Thoracic aorta (tissue), 2 donors: ENCODE results near the gene ANGPTL1. TPM values are rescaled to one million over a fixed set of nuclear protein-coding genes. Genes with fewer than 3 reads are reported as not detected.
A peak's percentile ranks its signal among the peaks of the same experiment; 100 is the strongest.

Experiments
- ATAC-seq: fragments of 150-250 bp; one replicate; pipeline ENCODE4 v1.8.0; 2017; ENCODE audit warnings: low read depth; ENCODE audit not compliant: insufficient number of reproducible peaks, low FRiP score
- DNase-seq: peaks from one replicate; pipeline ENCODE4 v3.0.0-alpha.2; 2020; ENCODE audit warnings: low spot score
- H3K27ac ChIP-seq, 2 donors: fragments of 200-600 bp; sonication (generic); 1 replicate in 1 of 2; 2 replicates in 1 of 2; pipeline ENCODE4 v1.5.1; 2016; ENCODE audit warnings: mild to moderate bottlenecking in 2 of 2, moderate library complexity in 2 of 2
- H3K27me3 ChIP-seq: fragments of 200-600 bp; sonication (generic); replicated peaks from 2 replicates; pipeline ENCODE4 v1.6.0; 2016; ENCODE audit warnings: mild to moderate bottlenecking; ENCODE audit not compliant: insufficient read depth
- H3K36me3 ChIP-seq: fragments of 200-600 bp; sonication (generic); one replicate; pipeline ENCODE4 v1.5.1; 2016
- H3K4me1 ChIP-seq, 2 donors: fragments of 200-600 bp; sonication (generic); 1 replicate in 1 of 2; 2 replicates in 1 of 2; pipeline versions ENCODE4 v1.5.1 to v1.6.0; 2016; ENCODE audit warnings: low read depth in 2 of 2, mild to moderate bottlenecking in 1 of 2; ENCODE audit not compliant: control insufficient read depth in 1 of 2
- H3K4me3 ChIP-seq: fragments of 200-600 bp; sonication (generic); 2 replicates; pipeline ENCODE4 v1.5.1; 2016; ENCODE audit warnings: mild to moderate bottlenecking
- H3K9me3 ChIP-seq: fragments of 200-600 bp; sonication (generic); 2 replicates; pipeline ENCODE4 v1.5.1; 2016
- CTCF ChIP-seq: fragments of 200-600 bp; sonication (generic); IDR thresholded peaks from one replicate; pipeline ENCODE4 v1.5.1; 2019; ENCODE audit warnings: antibody characterized with exemption
- total RNA-seq, 2 donors: library from RNA; depleted of rRNA; stranded (reverse); fragments of >200 nt; gene quantifications; one replicate each; pipeline versions ENCODE4 v1.1.0 to v1.2.3, GENCODE V29; 2016

The ANGPTL1 gene
- total RNA-seq, result 100 to 1,000 TPM in 1 of 2 donors, 10 to 100 TPM in 1; 51.0 to 110 TPM

GRCh38 chr1:178870944-178871343 lies at the start of gene ANGPTL1:
Gene ANGPTL1, minus strand, starts transcription at chr1:178871077. Its CDS starts 5,301 bp downstream, at chr1:178865776.
- TF ChIP-seq CTCF, result no peak
- ATAC-seq (no peak), DNase-seq (no peak)

GRCh38 chr1:178919581-178919980 lies 48.7 kb upstream of the ANGPTL1 start:
- no peak for DNase-seq
- TF ChIP-seq CTCF, result no peak
- H3K27ac ChIP-seq, result no peak overlapping the region

More at GRCh38 chr1:178870944-178871343, at the start of gene ANGPTL1:
- Histone ChIP-seq H3K9me3 (no peaks in the 10 kb centered on the region), H3K4me3 (peak within 1 kb of the TSS; percentile 67), H3K36me3 (no peaks in the 10 kb centered on the region), H3K27me3 (no peaks in the 10 kb centered on the region), H3K27ac (peak within 1 kb of the TSS; percentile 7 to 41), H3K4me1 (peaks cover 6 to 26% of the 10 kb centered on the region in 2 donors)

GRCh38 chr1:178918955-178919354 lies 48.1 kb upstream of the ANGPTL1 start:
- no peak overlapping the region for H3K4me3 ChIP-seq
- no peaks in the 10 kb centered on the region for H3K27me3 ChIP-seq
- no peak for DNase-seq
- no peaks in the 10 kb centered on the region for H3K36me3 ChIP-seq
- TF ChIP-seq CTCF, result no peak
- ATAC-seq, result no peak
- no peaks in the 10 kb centered on the region for H3K4me1 ChIP-seq
- no peak overlapping the region for H3K27ac ChIP-seq
- no peaks in the 10 kb centered on the region for H3K9me3 ChIP-seq

More at GRCh38 chr1:178919581-178919980, 48.7 kb upstream of the ANGPTL1 start:
- no peaks in the 10 kb centered on the region for H3K27me3 ChIP-seq
- no peaks in the 10 kb centered on the region for H3K4me1 ChIP-seq
- no peak for ATAC-seq
- no peak overlapping the region for H3K4me3 ChIP-seq
- H3K9me3 ChIP-seq, result no peaks in the 10 kb centered on the region
- H3K36me3 ChIP-seq, result no peaks in the 10 kb centered on the region

- H3K27ac ChIP-seq, result no peak overlapping the region
- no peaks in the 10 kb centered on the region for H3K4me1 ChIP-seq
- no peaks in the 10 kb centered on the region for H3K9me3 ChIP-seq
- ATAC-seq, result no peak
- no peak for TF ChIP-seq CTCF
- H3K36me3 ChIP-seq, result no peaks in the 10 kb centered on the region
- no peaks in the 10 kb centered on the region for H3K27me3 ChIP-seq
- H3K4me3 ChIP-seq, result no peak overlapping the region
- no peak for DNase-seq
These were observed 47.4 kb upstream of the ANGPTL1 start for GRCh38 chr1:178918308-178918707.

GRCh38 chr1:178916448-178917174 lies 45.7 kb upstream of the ANGPTL1 start:
- Histone ChIP-seq H3K27me3 (no peaks in the 10 kb centered on the region), H3K4me3 (no peak overlapping the region), H3K27ac (no peak overlapping the region), H3K36me3 (no peaks in the 10 kb centered on the region), H3K4me1 (no peaks in the 10 kb centered on the region), H3K9me3 (no peaks in the 10 kb centered on the region)
- ATAC-seq (no peak), DNase-seq (no peak)
- no peak for TF ChIP-seq CTCF
